SU-DHL-6 (cell line): ENCODE data around the gene GUCA1C.

Experiments
- EZH2phosphoT487 ChIP-seq: fragments of 200-600 bp; sonication (generic), shearing (Covaris generic); conservative IDR thresholded peaks from 2 replicates; pipeline ENCODE4 v1.6.1; 2018; ENCODE audit warnings: mild to moderate bottlenecking, antibody characterized with exemption, low read length, moderate library complexity, mixed read lengths
- TF ChIP-seq, protein P1 (sequence below): fragments of 200-600 bp; sonication (generic); IDR thresholded peaks from one replicate; pipeline ENCODE4 v1.5.1; 2017; ENCODE audit warnings: antibody characterized with exemption, mild to moderate bottlenecking, low read length, moderate library complexity; ENCODE audit not compliant: insufficient read depth, poor library complexity, severe bottlenecking

GRCh38 chr3:108940166-108940565 is 13.5 kb downstream of the GUCA1C start:
- TF ChIP-seq, protein P1, sequence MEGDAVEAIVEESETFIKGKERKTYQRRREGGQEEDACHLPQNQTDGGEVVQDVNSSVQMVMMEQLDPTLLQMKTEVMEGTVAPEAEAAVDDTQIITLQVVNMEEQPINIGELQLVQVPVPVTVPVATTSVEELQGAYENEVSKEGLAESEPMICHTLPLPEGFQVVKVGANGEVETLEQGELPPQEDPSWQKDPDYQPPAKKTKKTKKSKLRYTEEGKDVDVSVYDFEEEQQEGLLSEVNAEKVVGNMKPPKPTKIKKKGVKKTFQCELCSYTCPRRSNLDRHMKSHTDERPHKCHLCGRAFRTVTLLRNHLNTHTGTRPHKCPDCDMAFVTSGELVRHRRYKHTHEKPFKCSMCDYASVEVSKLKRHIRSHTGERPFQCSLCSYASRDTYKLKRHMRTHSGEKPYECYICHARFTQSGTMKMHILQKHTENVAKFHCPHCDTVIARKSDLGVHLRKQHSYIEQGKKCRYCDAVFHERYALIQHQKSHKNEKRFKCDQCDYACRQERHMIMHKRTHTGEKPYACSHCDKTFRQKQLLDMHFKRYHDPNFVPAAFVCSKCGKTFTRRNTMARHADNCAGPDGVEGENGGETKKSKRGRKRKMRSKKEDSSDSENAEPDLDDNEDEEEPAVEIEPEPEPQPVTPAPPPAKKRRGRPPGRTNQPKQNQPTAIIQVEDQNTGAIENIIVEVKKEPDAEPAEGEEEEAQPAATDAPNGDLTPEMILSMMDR: no peak
- no peak for TF ChIP-seq EZH2phosphoT487
